SH-SY5Y (cell line): ENCODE measurements around the gene CDH5.

Experiments
- GATA2 ChIP-seq: IDR thresholded peaks from 2 replicates; pipeline ENCODE4 v1.6.1; 2011; ENCODE audit warnings: mild to moderate bottlenecking, low read depth, low read length
- GATA3 ChIP-seq: IDR thresholded peaks from 2 replicates; pipeline ENCODE4 v1.6.1; 2011; ENCODE audit warnings: low read depth, mild to moderate bottlenecking, low read length, moderate library complexity

Gene CDH5

GRCh38 chr16:66361604-66362135 is 4.8 kb upstream of the CDH5 start:
- TF ChIP-seq GATA3 (no peak), GATA2 (no peak)

- no peak for TF ChIP-seq GATA3
Observed at GRCh38 chr16:66363211-66363777, 3.2 kb upstream of the CDH5 start.

- TF ChIP-seq GATA3 (no peak), GATA2 (no peak)
Observed at GRCh38 chr16:66364117-66364958, 2.2 kb upstream of the CDH5 start.

GRCh38 chr16:66364959-66365306 is 1.6 kb upstream of the CDH5 start:
- TF ChIP-seq GATA2: no peak

- TF ChIP-seq GATA2 (no peak), GATA3 (no peak)
Observed at GRCh38 chr16:66365651-66366050, 840 bp upstream of the CDH5 start.

GRCh38 chr16:66367968-66368891 is 1.7 kb downstream of the CDH5 start:
- TF ChIP-seq GATA2 (no peak), GATA3 (no peak)

GRCh38 chr16:66369055-66369592 is 2.6 kb downstream of the CDH5 start:
- TF ChIP-seq GATA2 (no peak), GATA3 (no peak)

- no peak for TF ChIP-seq GATA3
- no peak for TF ChIP-seq GATA2
Observed at GRCh38 chr16:66370786-66371684, 4.5 kb downstream of the CDH5 start.

- TF ChIP-seq GATA3 (no peak), GATA2 (no peak)
Observed at GRCh38 chr16:66372078-66372897, 5.8 kb downstream of the CDH5 start.

- TF ChIP-seq GATA3 (no peak), GATA2 (no peak)
Observed at GRCh38 chr16:66372898-66373155, 6.3 kb downstream of the CDH5 start.

GRCh38 chr16:66373667-66374066 is 7.2 kb downstream of the CDH5 start:
- TF ChIP-seq GATA3 (no peak), GATA2 (no peak)

- TF ChIP-seq GATA2: no peak
- TF ChIP-seq GATA3: no peak
Observed at GRCh38 chr16:66374176-66374575, 7.7 kb downstream of the CDH5 start.

- TF ChIP-seq GATA3: no peak
- no peak for TF ChIP-seq GATA2
Observed at GRCh38 chr16:66375451-66375850, 9.0 kb downstream of the CDH5 start.
